ENCODE results near the gene SCFD1. TPM values are rescaled to one million over a fixed set of nuclear protein-coding genes. Genes with fewer than 3 reads are reported as not detected.
A peak's percentile ranks its signal among the peaks of the same experiment; 100 is the strongest.
"Not testable (repeated sequence)": the region's sequence is repeated elsewhere in the genome, so short reads cannot be mapped to it uniquely, and the experiment has no call there.

SCFD1 gene
- total RNA-seq, 1 donor from 2014 or later = 41.7 TPM

GRCh38 chr14:30681752-30682355, 59.7 kb downstream of the SCFD1 start:
- DNase-seq (ENCODE audit: low read depth) = no peak
- no peak overlapping the region for H3K4me3 ChIP-seq (ENCODE audit: low read depth, low read length)
- TF ChIP-seq CTCF (IDR thresholded peaks at IDR 0.05; ENCODE audit: insufficient read depth, low read length, poor library complexity, severe bottlenecking) = peak; percentile 55
- H3K36me3 ChIP-seq (ENCODE audit: control insufficient read depth, insufficient read depth, low read length) = no peaks in the 10 kb centered on the region
- no peaks in the 10 kb centered on the region for H3K27me3 ChIP-seq (ENCODE audit: control insufficient read depth, insufficient read depth, low read length)

GRCh38 chr14:30690487-30691355, 68.6 kb downstream of the SCFD1 start:
- H3K4me3 ChIP-seq (ENCODE audit: low read depth, low read length); H3K36me3 ChIP-seq (ENCODE audit: control insufficient read depth, insufficient read depth, low read length); DNase-seq (ENCODE audit: low read depth): not testable (repeated sequence)

GRCh38 chr14:30691751-30692398, 69.8 kb downstream of the SCFD1 start:
- H3K4me3 ChIP-seq (ENCODE audit: low read depth, low read length) = no peak overlapping the region
- no peaks in the 10 kb centered on the region for H3K36me3 ChIP-seq (ENCODE audit: control insufficient read depth, insufficient read depth, low read length)
- DNase-seq (ENCODE audit: low read depth) = no peak
- no peak for TF ChIP-seq CTCF (IDR thresholded peaks at IDR 0.05; ENCODE audit: insufficient read depth, low read length, poor library complexity, severe bottlenecking)
- H3K27me3 ChIP-seq (ENCODE audit: control insufficient read depth, insufficient read depth, low read length) = no peaks in the 10 kb centered on the region

More at GRCh38 chr14:30690487-30691355, 68.6 kb downstream of the SCFD1 start:
- not testable (repeated sequence) for H3K27me3 ChIP-seq (ENCODE audit: control insufficient read depth, insufficient read depth, low read length)

- H3K36me3 ChIP-seq (ENCODE audit: control insufficient read depth, insufficient read depth, low read length) = no peaks in the 10 kb centered on the region
- DNase-seq (ENCODE audit: low read depth) = no peak
- H3K27me3 ChIP-seq (ENCODE audit: control insufficient read depth, insufficient read depth, low read length) = no peaks in the 10 kb centered on the region
- H3K4me3 ChIP-seq (ENCODE audit: low read depth, low read length) = no peak overlapping the region
- no peak for TF ChIP-seq CTCF (IDR thresholded peaks at IDR 0.05; ENCODE audit: insufficient read depth, low read length, poor library complexity, severe bottlenecking)
Observed at GRCh38 chr14:30692669-30693068, 70.5 kb downstream of the SCFD1 start.

GRCh38 chr14:30698463-30698862, 76.3 kb downstream of the SCFD1 start:
- Histone ChIP-seq H3K27me3 (ENCODE audit: control insufficient read depth, insufficient read depth, low read length) (no peaks in the 10 kb centered on the region), H3K4me3 (ENCODE audit: low read depth, low read length) (no peak overlapping the region), H3K36me3 (ENCODE audit: control insufficient read depth, insufficient read depth, low read length) (no peaks in the 10 kb centered on the region)
- TF ChIP-seq CTCF (IDR thresholded peaks at IDR 0.05; ENCODE audit: insufficient read depth, low read length, poor library complexity, severe bottlenecking) = no peak
- DNase-seq (ENCODE audit: low read depth) = no peak

GRCh38 chr14:30706704-30707103, 84.6 kb downstream of the SCFD1 start:
- DNase-seq (ENCODE audit: low read depth) = no peak
- no peak for TF ChIP-seq CTCF (IDR thresholded peaks at IDR 0.05; ENCODE audit: insufficient read depth, low read length, poor library complexity, severe bottlenecking)
- H3K27me3 ChIP-seq (ENCODE audit: control insufficient read depth, insufficient read depth, low read length) = no peaks in the 10 kb centered on the region
- H3K4me3 ChIP-seq (ENCODE audit: low read depth, low read length) = no peak overlapping the region
- no peaks in the 10 kb centered on the region for H3K36me3 ChIP-seq (ENCODE audit: control insufficient read depth, insufficient read depth, low read length)
